DMS53 (cell line): ENCODE results near the gene POPDC2.
"Not testable (repeated sequence)": the region's sequence is repeated elsewhere in the genome, so short reads cannot be mapped to it uniquely, and the experiment has no call there.

ENCODE experiments used
- DNase-seq: peaks from one replicate; lab custom pipeline; 2025; lab: John Stamatoyannopoulos, UW

POPDC2 gene

DNA sequence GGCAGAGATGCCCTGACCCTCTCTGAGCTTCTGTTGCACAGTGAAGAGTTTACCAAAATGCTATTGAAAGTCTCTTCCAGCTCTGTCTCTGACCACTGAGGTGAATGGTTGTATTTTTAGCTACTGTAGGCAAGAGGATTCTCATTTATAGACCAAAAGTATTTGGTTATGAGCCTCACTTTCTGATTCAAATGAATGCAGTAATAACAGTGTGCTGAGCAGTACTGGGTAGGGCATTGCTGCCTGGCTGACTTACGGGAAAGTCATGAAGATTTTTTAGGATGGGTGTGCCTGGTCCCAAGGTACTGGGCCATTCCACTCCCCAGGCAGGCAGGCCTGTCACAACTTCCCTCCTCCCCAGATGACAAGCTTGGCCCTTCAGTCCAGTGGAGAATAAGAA lies 47.2 kb downstream of the POPDC2 start:
- DNase-seq, result no peak

DNA sequence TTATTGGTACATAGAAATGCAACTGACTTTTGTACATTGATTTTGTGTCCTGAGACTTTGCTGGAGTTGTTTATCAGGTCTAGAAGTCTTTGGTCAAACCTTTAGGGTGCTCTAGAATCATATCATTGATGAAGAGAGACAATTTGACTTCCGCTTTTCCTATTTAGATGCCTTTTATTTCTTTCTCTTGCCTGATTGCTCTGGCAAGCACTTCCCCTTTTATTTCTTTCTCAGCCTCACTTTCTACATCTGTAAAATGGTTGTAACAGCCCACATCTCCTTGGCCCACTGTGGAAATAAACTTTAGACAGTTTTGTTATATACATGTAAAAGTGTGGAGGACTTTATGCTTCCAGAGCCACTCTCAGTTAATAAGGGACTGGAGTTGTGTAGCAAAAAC lies 48.7 kb downstream of the POPDC2 start:
- no peak for DNase-seq

DNA sequence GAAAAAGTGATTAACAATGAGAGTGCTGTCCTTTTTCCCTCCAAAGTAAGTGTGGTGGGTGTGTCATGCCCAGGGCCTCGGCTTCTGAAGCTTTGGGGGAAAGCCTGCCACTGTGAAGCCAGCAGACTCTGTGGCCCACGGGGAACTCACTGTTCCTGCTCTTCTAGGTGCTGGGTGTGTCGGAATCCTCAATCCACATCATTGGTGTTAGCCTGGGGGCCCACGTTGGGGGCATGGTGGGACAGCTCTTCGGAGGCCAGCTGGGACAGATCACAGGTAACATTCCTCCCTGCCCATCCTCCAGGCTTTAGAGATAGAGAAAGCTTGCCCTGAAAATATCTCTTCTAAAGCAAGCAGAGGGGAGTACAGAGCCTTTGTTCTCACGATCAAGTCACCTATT lies 51.1 kb downstream of the POPDC2 start:
- DNase-seq, result no peak

DNA sequence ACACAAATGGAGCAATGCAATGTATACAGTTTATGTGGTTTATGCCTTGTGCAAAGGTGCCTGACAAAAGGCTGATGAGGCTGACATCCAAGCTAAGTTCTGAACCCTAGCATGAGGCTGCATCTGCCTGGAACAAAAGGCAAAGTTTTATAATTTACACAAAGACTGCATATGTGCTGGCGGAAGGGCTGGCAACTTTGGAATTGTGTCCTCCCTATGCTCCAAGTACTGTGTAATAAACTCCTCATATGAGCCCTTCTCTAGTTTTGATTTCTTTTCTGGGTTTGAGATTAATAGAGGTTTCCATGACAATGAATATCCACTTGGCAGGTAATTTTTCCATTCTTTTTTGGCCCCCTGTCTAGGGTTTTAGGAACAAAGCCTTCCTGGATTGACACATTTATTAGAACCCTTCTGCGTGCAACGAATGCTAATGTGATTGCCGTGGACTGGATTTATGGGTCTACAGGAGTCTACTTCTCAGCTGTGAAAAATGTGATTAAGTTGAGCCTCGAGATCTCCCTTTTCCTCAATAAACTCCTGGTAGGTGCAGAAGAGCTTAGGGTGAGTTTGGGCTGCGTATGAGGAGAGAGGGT lies 51.9 kb downstream of the POPDC2 start:
- no peak for DNase-seq

DNA sequence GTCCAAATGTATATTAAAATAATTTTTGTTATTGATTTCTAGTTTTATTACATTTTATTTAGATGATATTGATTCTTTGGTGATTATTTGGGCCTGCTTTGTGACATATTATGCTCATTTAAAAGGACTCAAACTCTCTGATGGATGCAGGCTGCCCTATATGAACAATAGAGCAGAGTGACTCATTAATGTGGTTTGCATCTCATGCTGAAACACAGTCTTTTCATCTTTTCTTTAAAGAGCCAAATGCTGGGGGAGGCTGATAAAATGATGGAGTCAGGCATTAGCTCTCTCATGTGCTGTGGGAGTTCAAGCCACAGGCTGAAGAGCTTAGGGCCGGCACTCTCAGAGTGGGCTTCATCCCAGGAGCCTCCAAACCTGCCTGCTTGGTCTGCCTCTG lies 55.5 kb downstream of the POPDC2 start:
- DNase-seq, result no peak

DNA sequence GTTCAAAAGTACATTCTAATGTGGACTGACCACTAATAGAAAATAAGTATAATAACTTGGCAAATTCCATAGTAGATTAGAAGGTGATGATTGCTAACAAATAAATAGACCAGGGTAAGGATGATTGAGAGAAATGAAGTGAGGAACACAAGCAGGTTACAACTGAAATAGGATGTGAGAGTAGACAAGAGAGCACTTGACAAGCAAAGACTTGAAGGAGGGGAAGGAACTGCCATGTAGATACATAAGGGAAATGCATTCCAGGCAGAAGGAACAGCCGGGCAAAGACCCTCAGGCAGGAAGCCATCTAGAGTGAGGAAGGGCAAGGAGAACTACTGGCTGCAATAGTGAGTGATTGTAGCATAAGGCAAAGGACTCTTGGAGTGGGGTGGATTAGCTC lies 57.7 kb downstream of the POPDC2 start:
- no peak for DNase-seq

DNA sequence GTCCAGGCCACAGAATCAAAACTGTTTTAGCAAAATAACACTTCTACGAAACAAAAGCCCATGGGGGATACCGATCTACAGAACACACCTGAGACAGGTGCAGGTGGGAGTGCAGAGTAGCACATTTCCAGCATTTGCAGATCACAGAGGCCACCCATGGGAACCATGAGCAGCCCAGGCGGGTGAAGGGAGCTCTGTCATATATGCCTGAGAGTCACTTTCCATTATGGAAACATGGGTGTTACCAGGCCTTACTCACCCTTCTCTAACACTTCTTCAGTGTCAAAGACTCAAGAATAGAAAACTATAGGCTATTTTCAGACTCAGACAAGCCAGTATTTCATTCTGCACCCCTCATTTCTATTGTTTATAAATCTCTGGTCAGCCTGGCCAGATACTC lies 59.2 kb downstream of the POPDC2 start:
- no peak for DNase-seq

DNA sequence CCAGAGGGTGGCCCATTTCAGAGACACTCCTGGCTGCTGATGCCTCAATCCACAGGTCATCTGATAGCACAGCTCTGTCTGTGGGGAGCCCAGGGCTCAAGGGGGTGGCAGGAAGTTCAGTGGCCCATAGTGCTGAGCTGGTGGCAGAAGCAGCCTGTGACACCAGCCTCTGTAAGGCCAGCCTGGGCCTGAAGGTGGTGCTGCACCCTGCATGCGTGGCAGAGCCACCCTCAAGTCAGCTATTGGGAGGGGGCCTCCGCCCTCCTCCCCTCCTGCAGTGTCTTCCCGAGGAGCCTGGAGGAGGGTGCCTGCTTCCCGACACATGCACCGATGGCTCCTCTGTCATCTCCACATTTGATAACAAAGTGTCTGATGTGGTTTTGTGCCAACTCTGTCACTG lies 59.7 kb downstream of the POPDC2 start:
- DNase-seq, result peak; percentile 5

DNA sequence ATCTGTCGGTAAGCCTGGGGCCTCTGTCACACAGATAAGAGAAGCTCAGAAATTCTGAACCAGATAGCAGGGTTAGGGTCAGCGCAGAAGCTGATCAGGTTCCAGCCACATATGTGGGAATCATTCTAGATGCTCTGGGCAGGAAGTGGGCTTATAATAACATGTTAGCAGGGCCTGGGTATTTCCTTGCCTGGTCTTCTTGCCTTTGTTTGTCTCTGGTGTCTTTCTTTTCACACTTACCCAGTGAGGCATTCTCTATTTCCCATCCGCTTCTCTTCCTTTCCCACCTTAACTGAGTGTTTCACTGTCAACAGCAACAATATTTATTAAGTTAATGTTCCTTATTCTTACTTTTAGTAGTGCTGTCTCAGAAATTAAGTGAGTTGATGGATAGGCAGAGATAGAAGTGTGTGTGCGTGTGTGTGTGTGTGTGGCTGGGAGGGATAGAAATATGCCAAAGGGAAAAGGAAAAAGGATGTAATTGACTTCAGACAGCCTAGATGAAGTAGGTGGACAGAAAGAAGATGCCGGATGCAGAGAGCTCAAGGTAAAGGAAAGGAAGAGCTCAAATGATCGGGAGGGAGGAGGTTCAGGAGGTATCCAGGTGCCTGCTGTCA lies 60.7 kb downstream of the POPDC2 start:
- no peak for DNase-seq

DNA sequence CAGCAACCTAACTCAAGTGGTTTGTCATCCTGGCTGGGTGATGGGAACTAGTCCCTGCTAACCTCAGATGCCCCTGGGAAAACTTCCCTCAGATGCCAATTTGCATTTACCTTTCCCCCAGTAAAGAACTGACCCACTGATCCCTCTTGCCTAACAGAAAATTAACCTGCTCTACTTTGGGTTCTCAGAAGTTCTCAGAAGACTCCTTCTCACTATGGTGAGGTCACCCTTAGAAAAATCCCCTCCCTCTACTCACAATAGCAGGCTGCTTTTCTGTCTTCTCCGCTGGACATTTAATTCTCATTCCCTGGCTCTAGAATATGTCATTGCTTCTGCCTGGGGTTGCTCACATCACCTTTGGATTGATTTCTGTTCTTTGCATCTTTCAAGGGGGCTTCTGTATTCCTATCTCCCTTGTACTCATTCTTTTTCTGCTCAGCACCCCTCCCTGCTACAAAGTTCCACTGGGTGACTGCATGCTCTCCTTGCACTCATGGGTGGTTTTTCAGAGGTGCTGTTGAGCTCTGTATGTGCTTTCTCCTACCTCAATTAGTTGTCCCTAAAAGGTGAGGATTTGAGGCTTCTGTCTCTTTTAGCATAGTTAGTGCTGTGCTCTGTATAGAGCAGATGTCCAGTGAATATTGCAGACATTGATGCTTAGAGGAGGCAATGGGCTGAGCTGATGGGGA lies 61.8 kb downstream of the POPDC2 start:
- no peak for DNase-seq

DNA sequence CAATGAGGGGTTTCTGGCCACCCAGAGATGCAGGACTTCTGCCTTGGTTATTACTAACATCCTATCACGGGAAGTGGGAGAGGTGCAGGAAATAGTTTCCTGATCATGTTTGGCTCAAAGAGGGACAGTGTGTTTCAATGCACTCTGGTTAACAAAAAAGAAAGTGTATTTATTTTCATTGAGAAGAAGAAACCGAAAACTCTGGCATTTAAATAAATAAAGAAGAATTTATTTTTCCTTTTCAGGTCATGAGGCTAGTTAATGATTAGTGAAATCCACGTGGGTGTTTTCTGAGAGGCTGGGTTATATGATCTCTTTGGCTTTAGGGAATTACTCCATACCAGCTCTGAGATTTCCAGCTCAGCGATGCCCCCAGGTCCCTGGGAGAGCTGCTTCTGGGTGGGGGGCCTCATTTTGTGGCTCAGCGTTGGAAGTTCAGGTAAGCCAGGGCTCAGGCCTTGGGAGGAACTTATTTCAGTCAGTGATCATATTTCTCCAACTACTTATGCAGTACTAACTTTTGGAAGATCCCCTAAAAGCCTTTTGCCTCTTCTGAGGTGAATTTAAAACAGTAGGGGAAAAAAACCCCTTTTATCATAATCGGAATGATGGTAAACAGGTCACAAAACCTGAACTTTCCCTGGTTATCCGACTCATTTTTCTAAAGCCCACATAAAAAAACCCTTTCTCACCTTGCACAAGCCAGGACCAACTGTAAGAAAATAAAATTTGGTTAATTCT lies 62.7 kb downstream of the POPDC2 start, which contains the start of gene PLA1A:
PLA1A (plus strand) TSS at position 338 of the 741 bp plus-strand sequence; CDS start at position 367, 29 bp downstream.
- DNase-seq, result peak; percentile 62

DNA sequence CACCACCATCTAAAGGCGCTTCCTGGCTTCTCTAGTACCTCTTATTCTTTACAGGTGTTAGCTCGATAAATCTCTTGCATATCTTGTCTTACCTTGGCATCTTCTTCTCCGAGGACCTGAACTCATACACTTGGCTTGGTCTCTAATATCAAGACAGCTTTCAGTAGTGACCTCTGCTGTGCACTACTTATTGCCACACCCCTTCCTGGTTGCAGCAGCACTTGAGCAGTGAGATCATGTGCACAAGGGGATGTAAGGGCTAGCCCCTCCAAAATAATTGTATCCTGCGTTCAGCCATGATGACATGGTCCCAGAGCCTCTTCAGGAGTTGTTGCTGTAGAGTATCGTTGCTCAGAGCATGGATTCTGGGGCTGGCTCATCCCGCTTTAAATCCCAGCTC lies 64.0 kb downstream of the POPDC2 start:
- DNase-seq, result no peak

DNA sequence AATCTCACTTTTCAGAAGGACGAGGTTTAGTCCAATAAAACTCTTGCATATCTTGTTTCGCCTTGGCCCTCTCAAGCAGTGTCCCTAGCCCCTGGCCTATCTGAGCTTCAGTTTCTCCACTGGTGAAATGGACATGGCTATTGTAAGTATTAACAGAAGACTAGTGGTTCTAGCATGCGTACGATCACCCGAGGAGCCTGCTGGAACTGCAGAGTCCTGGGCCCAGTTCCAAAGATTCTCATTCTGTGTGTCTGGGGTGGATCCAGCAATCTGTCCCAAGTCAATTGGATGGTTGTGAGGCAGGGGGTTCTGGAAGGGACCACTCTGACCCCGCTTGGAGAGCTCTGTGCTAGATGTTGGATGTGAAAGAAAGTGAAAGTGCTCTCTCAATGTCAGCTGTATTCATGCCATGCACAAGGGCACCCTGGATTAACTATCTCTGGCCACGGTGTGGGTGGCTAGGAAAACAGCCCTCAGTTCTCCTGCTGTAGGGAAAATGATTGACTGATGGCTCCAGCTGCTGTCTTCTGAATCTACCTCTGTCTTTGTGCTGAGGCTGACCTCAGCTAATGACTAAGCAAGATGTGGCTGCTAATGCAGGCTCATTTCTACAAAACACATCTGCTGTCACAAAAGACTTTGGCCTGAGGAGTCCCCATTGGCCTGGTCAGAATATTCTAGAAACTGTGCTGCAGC lies 64.6 kb downstream of the POPDC2 start:
- DNase-seq, result peak; percentile 15

DNA sequence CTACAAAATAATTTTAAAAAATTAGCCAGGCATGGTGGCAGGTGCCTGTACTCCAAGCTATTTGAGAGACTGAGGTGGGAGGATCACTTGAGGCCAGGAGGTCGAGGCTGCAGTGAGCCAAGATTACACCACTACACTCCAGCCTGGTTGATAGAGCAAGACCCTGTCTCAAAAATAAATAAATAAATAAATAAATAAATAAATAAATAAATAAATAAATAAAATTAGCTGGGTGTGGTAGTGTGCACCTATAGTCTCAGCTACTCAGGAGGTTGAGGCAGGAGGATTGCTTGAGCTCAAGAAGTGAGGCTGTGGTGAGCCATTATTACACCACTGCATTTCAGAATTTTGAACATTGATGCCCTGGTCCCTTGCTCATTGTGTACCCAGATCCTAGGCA lies 65.5 kb downstream of the POPDC2 start:
- DNase-seq, result not testable (repeated sequence)

DNA sequence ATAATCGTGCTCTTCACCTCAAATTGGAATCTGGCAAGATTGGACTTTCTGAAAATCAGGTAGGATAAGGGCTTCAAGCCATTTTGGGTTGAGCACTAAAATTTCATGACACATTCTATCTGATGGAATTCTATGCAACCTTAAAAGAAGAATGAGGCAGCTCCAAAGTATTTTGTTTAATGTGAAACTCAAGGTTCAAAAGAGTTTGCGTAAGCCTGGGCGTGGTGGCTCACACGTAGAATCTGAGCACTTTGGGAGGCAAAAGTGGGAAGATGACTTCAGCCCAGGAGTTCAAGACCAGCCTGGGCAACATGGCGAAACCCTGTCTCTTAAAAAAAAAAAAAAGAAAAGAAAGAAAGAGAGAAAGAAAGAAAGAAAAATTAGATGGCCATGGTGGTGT lies 66.3 kb downstream of the POPDC2 start:
- no peak for DNase-seq

DNA sequence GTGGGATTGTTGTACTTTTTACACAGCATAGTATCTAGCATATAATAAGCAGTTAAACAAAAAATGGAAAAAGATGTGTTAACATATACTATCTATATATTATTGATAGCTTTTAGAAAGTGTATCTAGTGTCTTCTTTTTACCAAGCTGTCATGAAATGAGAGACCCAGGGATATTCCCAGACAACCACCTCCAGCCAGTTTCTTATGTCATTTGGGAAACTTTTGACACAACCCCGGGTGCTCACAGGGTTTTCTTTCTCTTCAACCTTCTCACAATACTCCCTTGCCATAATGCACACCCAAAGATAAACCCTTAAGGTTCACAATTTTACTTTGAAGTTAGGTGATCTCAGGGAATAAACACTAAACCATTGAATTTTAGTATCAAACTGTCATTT lies 67.5 kb downstream of the POPDC2 start:
- no peak for DNase-seq
